ENCODE measurements around the gene LPAR4. TPM values are rescaled to one million over a fixed set of nuclear protein-coding genes. Genes with fewer than 3 reads are reported as not detected.

LPAR4 gene
- total and polyA plus RNA-seq, 12 donors = 0.09 to 0.49 (median 0.21) TPM; not detected in 3

GRCh38 chrX:78747971-78748370, 451 bp downstream of the LPAR4 start:
- peaks cover 0 to 9% (median 0%) of the 10 kb centered on the region in 7 donors for H3K27me3 ChIP-seq
- 9 to 10% methylated on average over 5 of the region's 5 CpGs for WGBS, 2 donors
- H3K27ac ChIP-seq = no peak overlapping the region
- intact Hi-C loops (cut with DNase I) = no loop called here
- H3K36me3 ChIP-seq = no peaks in the 10 kb centered on the region
- H3K4me3 ChIP-seq = peak overlapping the region in 6 of 10 donors; percentile 32 to 45 (median 42)
- no peak for TF ChIP-seq CTCF (IDR thresholded peaks at IDR 0.05)
- no peaks in the 10 kb centered on the region for H3K4me1 ChIP-seq
- ATAC-seq (no peak), DNase-seq (no peak)
- no peaks in the 10 kb centered on the region for H3K9me3 ChIP-seq

GRCh38 chrX:78748846-78749245, 1.3 kb downstream of the LPAR4 start:
- Histone ChIP-seq H3K4me3 (no peak overlapping the region), H3K36me3 (no peaks in the 10 kb centered on the region), H3K27me3 (peaks cover 0 to 9% (median 0%) of the 10 kb centered on the region in 7 donors), H3K27ac (no peak overlapping the region), H3K9me3 (no peaks in the 10 kb centered on the region), H3K4me1 (no peaks in the 10 kb centered on the region)
- 56 to 64% methylated on average over 2 of the region's 2 CpGs for WGBS, 2 donors
- DNase-seq (no peak), ATAC-seq (no peak)
- TF ChIP-seq CTCF (IDR thresholded peaks at IDR 0.05) = no peak
- intact Hi-C loops (cut with DNase I) = no loop called here

- ATAC-seq = no peak
- Histone ChIP-seq H3K36me3 (no peaks in the 10 kb centered on the region), H3K4me1 (no peaks in the 10 kb centered on the region), H3K4me3 (no peak overlapping the region), H3K27me3 (peaks cover 0 to 6% (median 0%) of the 10 kb centered on the region in 7 donors), H3K9me3 (no peaks in the 10 kb centered on the region), H3K27ac (no peak overlapping the region)
- 65 to 67% methylated on average over 3 of the region's 3 CpGs for WGBS, 2 donors
- TF ChIP-seq CTCF (IDR thresholded peaks at IDR 0.05) = no peak
- intact Hi-C loops (cut with DNase I) = no loop called here
- DNase-seq = no peak
These were observed 6.1 kb downstream of the LPAR4 start for GRCh38 chrX:78753571-78753970.

GRCh38 chrX:78754917-78755316, 7.4 kb downstream of the LPAR4 start:
- Histone ChIP-seq H3K9me3 (no peaks in the 10 kb centered on the region), H3K27ac (no peak overlapping the region), H3K36me3 (no peaks in the 10 kb centered on the region), H3K27me3 (peaks cover 0 to 13% (median 0%) of the 10 kb centered on the region in 7 donors), H3K4me3 (no peak overlapping the region), H3K4me1 (no peaks in the 10 kb centered on the region)
- no peak for TF ChIP-seq CTCF (IDR thresholded peaks at IDR 0.05)
- DNase-seq (no peak), ATAC-seq (no peak)
- WGBS, 2 donors = 90 to 91% methylated on average over 5 of the region's 5 CpGs
- intact Hi-C loops (cut with DNase I) = no loop called here

Data from heart right ventricle (tissue), 16 donors.